Neural cell (in vitro differentiated cells): ENCODE results near the gene CLDND1. TPM values are rescaled to one million over a fixed set of nuclear protein-coding genes. Genes with fewer than 3 reads are reported as not detected.

Source experiments
- H2AFZ ChIP-seq: fragments of 200-600, 300-800 bp; sonication (generic), shearing (Covaris generic); 2 replicates; pipeline ENCODE4 v1.6.0; 2014; ENCODE audit warnings: low read depth, mild to moderate bottlenecking, antibody characterized with exemption, low read length, moderate library complexity
- H3F3A ChIP-seq: fragments of 200-600 bp; shearing (Covaris generic); 2 replicates; pipeline ENCODE4 v1.6.1; 2016; ENCODE audit warnings: mild to moderate bottlenecking, moderate library complexity, mixed read lengths, antibody characterized with exemption, low read length; ENCODE audit not compliant: insufficient read depth, poor library complexity, severe bottlenecking
- H3K27ac ChIP-seq: fragments of 200-600, 300-800 bp; sonication (generic), shearing (Covaris generic); 2 replicates; pipeline ENCODE4 v1.5.1; 2014; ENCODE audit warnings: mild to moderate bottlenecking, low read length, moderate library complexity
- H3K27me3 ChIP-seq: fragments of 300-800, 200-600 bp; sonication (generic), shearing (Covaris generic); 2 replicates; pipeline ENCODE4 v1.6.0; 2014; ENCODE audit warnings: mild to moderate bottlenecking, low read depth, low read length, moderate library complexity; ENCODE audit not compliant: insufficient read depth
- H3K36me3 ChIP-seq: fragments of 300-800, 200-600 bp; sonication (generic), shearing (Covaris generic); 2 replicates; pipeline ENCODE4 v1.5.1; 2014; ENCODE audit warnings: mild to moderate bottlenecking, antibody characterized with exemption, low read length, moderate library complexity; ENCODE audit not compliant: insufficient read depth
- H3K4me2 ChIP-seq: fragments of 300-800, 200-600 bp; sonication (generic), shearing (Covaris generic); 2 replicates; pipeline ENCODE4 v1.6.0; 2014; ENCODE audit warnings: mild to moderate bottlenecking, low read length
- H3K4me3 ChIP-seq: fragments of 300-800, 200-600 bp; sonication (generic), shearing (Covaris generic); 2 replicates; pipeline ENCODE4 v1.5.1; 2014; ENCODE audit warnings: mild to moderate bottlenecking, low read length, moderate library complexity
- H3K79me2 ChIP-seq: fragments of 200-600 bp; shearing (Covaris generic); replicated peaks from 2 replicates; pipeline ENCODE4 v1.6.0; 2014; ENCODE audit warnings: mild to moderate bottlenecking, low read length, moderate library complexity; ENCODE audit not compliant: insufficient read depth
- H3K9ac ChIP-seq: fragments of 300-800, 200-600 bp; sonication (generic), shearing (Covaris generic); 2 replicates; pipeline ENCODE4 v1.6.1; 2016; ENCODE audit warnings: mild to moderate bottlenecking, low read length, mixed read lengths
- H3K9me2 ChIP-seq: fragments of 200-600 bp; shearing (Covaris generic); 2 replicates; pipeline ENCODE4 v1.6.1; 2016; ENCODE audit warnings: mild to moderate bottlenecking, low read length, mixed read lengths; ENCODE audit not compliant: insufficient read depth
- H3K9me3 ChIP-seq: fragments of 200-600, 300-800 bp; sonication (generic), shearing (Covaris generic); 2 replicates; pipeline ENCODE4 v1.6.1; 2016; ENCODE audit warnings: mild to moderate bottlenecking, mixed run types, low read length, moderate library complexity, mixed read lengths
- H4K20me1 ChIP-seq: fragments of 200-600 bp; shearing (Covaris generic); 2 replicates; pipeline ENCODE4 v1.6.1; 2016; ENCODE audit warnings: mild to moderate bottlenecking, mixed run types; ENCODE audit not compliant: insufficient read depth
- EP300 ChIP-seq: fragments of 450-650 bp; conservative IDR thresholded peaks from 2 replicates; pipeline ENCODE4 v1.6.1; 2014; ENCODE audit warnings: antibody characterized with exemption, mild to moderate bottlenecking, moderate library complexity; ENCODE audit not compliant: poor library complexity, severe bottlenecking
- EZH2 ChIP-seq: fragments of 200-600, 300-800 bp; shearing (Covaris generic), sonication (generic); IDR thresholded peaks from 2 replicates; pipeline ENCODE4 v1.6.1; 2014; ENCODE audit warnings: antibody characterized with exemption, low read length, borderline replicate concordance, mild to moderate bottlenecking; ENCODE audit not compliant: insufficient read depth, poor library complexity, severe bottlenecking
- MXI1 ChIP-seq: fragments of 450-650 bp; conservative IDR thresholded peaks from 2 replicates; pipeline ENCODE4 v1.6.1; 2014; ENCODE audit warnings: antibody characterized with exemption, mild to moderate bottlenecking; ENCODE audit not compliant: poor library complexity, severe bottlenecking
- POLR2AphosphoS5 ChIP-seq: IDR thresholded peaks from 2 replicates; pipeline ENCODE4 v1.6.1; 2012
- RAD21 ChIP-seq: fragments of 450-650 bp; conservative IDR thresholded peaks from 2 replicates; pipeline ENCODE4 v1.6.1; 2014; ENCODE audit warnings: antibody characterized with exemption, mild to moderate bottlenecking, moderate library complexity
- SMC3 ChIP-seq: fragments of 450-650 bp; conservative IDR thresholded peaks from 2 replicates; pipeline ENCODE4 v1.6.1; 2014; ENCODE audit warnings: antibody characterized with exemption, mild to moderate bottlenecking, moderate library complexity; ENCODE audit not compliant: poor library complexity
- TAF1 ChIP-seq: IDR thresholded peaks from 2 replicates; pipeline ENCODE4 v1.6.1; 2012; ENCODE audit warnings: low read depth
- polyA plus RNA-seq: library from polyadenylated mRNA; depleted of rRNA; stranded (reverse); fragments of >200 nt; gene quantifications from 2 replicates; pipeline ENCODE4 v1.2.3, GENCODE V29; 2014
- TF ChIP-seq, protein P1 (sequence below): IDR thresholded peaks from 2 replicates; pipeline ENCODE4 v1.6.1; 2012; ENCODE audit warnings: borderline replicate concordance
- TF ChIP-seq, protein P2 (sequence below): fragments of 450-650 bp; IDR thresholded peaks from 2 replicates; pipeline ENCODE4 v1.5.1; 2014; ENCODE audit warnings: antibody characterized with exemption, mild to moderate bottlenecking, moderate library complexity; ENCODE audit not compliant: poor library complexity, severe bottlenecking

The CLDND1 gene
- polyA plus RNA-seq, 1 donor from 2014 or later = 162 TPM

GRCh38 chr3:98553753-98554152 lies 31.1 kb upstream of the CLDND1 start:
- H3K27ac ChIP-seq = no peak overlapping the region
- H3K9ac ChIP-seq = no peak overlapping the region
- H3K9me3 ChIP-seq = no peaks in the 10 kb centered on the region
- H3K79me2 ChIP-seq = no peaks in the 10 kb centered on the region
- no peak overlapping the region for H2AFZ ChIP-seq
- no peaks in the 10 kb centered on the region for H3K9me2 ChIP-seq
- H3K4me2 ChIP-seq = no peak overlapping the region
- H3F3A ChIP-seq = no peaks in the 10 kb centered on the region
- H3K27me3 ChIP-seq = no peaks in the 10 kb centered on the region
- TF ChIP-seq RAD21 = no peak
- TF ChIP-seq, protein P1, sequence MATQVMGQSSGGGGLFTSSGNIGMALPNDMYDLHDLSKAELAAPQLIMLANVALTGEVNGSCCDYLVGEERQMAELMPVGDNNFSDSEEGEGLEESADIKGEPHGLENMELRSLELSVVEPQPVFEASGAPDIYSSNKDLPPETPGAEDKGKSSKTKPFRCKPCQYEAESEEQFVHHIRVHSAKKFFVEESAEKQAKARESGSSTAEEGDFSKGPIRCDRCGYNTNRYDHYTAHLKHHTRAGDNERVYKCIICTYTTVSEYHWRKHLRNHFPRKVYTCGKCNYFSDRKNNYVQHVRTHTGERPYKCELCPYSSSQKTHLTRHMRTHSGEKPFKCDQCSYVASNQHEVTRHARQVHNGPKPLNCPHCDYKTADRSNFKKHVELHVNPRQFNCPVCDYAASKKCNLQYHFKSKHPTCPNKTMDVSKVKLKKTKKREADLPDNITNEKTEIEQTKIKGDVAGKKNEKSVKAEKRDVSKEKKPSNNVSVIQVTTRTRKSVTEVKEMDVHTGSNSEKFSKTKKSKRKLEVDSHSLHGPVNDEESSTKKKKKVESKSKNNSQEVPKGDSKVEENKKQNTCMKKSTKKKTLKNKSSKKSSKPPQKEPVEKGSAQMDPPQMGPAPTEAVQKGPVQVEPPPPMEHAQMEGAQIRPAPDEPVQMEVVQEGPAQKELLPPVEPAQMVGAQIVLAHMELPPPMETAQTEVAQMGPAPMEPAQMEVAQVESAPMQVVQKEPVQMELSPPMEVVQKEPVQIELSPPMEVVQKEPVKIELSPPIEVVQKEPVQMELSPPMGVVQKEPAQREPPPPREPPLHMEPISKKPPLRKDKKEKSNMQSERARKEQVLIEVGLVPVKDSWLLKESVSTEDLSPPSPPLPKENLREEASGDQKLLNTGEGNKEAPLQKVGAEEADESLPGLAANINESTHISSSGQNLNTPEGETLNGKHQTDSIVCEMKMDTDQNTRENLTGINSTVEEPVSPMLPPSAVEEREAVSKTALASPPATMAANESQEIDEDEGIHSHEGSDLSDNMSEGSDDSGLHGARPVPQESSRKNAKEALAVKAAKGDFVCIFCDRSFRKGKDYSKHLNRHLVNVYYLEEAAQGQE = no peak
- TF ChIP-seq EP300 = no peak
- TF ChIP-seq EZH2 = no peak
- TF ChIP-seq TAF1 = no peak
- TF ChIP-seq, protein P2, sequence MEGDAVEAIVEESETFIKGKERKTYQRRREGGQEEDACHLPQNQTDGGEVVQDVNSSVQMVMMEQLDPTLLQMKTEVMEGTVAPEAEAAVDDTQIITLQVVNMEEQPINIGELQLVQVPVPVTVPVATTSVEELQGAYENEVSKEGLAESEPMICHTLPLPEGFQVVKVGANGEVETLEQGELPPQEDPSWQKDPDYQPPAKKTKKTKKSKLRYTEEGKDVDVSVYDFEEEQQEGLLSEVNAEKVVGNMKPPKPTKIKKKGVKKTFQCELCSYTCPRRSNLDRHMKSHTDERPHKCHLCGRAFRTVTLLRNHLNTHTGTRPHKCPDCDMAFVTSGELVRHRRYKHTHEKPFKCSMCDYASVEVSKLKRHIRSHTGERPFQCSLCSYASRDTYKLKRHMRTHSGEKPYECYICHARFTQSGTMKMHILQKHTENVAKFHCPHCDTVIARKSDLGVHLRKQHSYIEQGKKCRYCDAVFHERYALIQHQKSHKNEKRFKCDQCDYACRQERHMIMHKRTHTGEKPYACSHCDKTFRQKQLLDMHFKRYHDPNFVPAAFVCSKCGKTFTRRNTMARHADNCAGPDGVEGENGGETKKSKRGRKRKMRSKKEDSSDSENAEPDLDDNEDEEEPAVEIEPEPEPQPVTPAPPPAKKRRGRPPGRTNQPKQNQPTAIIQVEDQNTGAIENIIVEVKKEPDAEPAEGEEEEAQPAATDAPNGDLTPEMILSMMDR = no peak
- TF ChIP-seq MXI1 = no peak
- TF ChIP-seq POLR2AphosphoS5 = no peak
- TF ChIP-seq SMC3 = no peak
- no peak overlapping the region for H3K4me3 ChIP-seq
- H3K36me3 ChIP-seq = no peaks in the 10 kb centered on the region
- no peaks in the 10 kb centered on the region for H4K20me1 ChIP-seq

GRCh38 chr3:98553021-98553563 lies 30.4 kb upstream of the CLDND1 start:
- H3K9me3 ChIP-seq = no peaks in the 10 kb centered on the region
- H3K4me3 ChIP-seq = no peak overlapping the region
- H3K36me3 ChIP-seq = no peaks in the 10 kb centered on the region
- no peaks in the 10 kb centered on the region for H3K79me2 ChIP-seq
- no peaks in the 10 kb centered on the region for H4K20me1 ChIP-seq
- no peaks in the 10 kb centered on the region for H3K27me3 ChIP-seq
- no peaks in the 10 kb centered on the region for H3K9me2 ChIP-seq
- no peak for TF ChIP-seq MXI1
- no peak for TF ChIP-seq POLR2AphosphoS5
- no peak for TF ChIP-seq SMC3
- TF ChIP-seq, protein P1 = no peak
- TF ChIP-seq, protein P2 = no peak
- no peak for TF ChIP-seq EP300
- no peak for TF ChIP-seq EZH2
- TF ChIP-seq TAF1 = no peak
- TF ChIP-seq RAD21 = no peak
- H3K27ac ChIP-seq = no peak overlapping the region
- H2AFZ ChIP-seq = no peak overlapping the region
- no peak overlapping the region for H3K9ac ChIP-seq
- no peak overlapping the region for H3K4me2 ChIP-seq
- no peaks in the 10 kb centered on the region for H3F3A ChIP-seq
